Neuronal stem cell (in vitro differentiated cells): ENCODE measurements around the gene APOLD1.

Source experiments
- DNase-seq: peaks from one replicate; pipeline ENCODE4 v3.0.0-alpha.2; 2013; ENCODE audit warnings: low spot score
- H2AFZ ChIP-seq: one replicate; pipeline ENCODE4 v1.6.1; 2013; ENCODE audit warnings: mild to moderate bottlenecking, low read length, inconsistent platforms
- H2AK5ac ChIP-seq: 2 replicates; pipeline ENCODE4 v1.6.1; 2013; ENCODE audit warnings: low read depth, mild to moderate bottlenecking, inconsistent platforms, low read length, moderate library complexity, mixed read lengths
- H2BK120ac ChIP-seq: 2 replicates; pipeline ENCODE4 v1.6.1; 2013; ENCODE audit warnings: low read depth, mild to moderate bottlenecking, inconsistent platforms, low read length, moderate library complexity, mixed read lengths
- H2BK12ac ChIP-seq: one replicate; pipeline ENCODE4 v1.6.1; 2013; ENCODE audit warnings: low read length, inconsistent platforms
- H2BK15ac ChIP-seq: 2 replicates; pipeline ENCODE4 v1.6.1; 2013; ENCODE audit warnings: mild to moderate bottlenecking, low read length, inconsistent platforms, mixed read lengths
- H2BK5ac ChIP-seq: one replicate; pipeline ENCODE4 v1.6.1; 2013; ENCODE audit warnings: inconsistent platforms, mild to moderate bottlenecking, low read length, moderate library complexity
- H3K14ac ChIP-seq: one replicate; pipeline ENCODE4 v1.6.1; 2013; ENCODE audit warnings: low read length, inconsistent platforms
- H3K18ac ChIP-seq: 2 replicates; pipeline ENCODE4 v1.6.1; 2013; ENCODE audit warnings: low read length, inconsistent platforms
- H3K23ac ChIP-seq: 2 replicates; pipeline ENCODE4 v1.6.1; 2013; ENCODE audit warnings: low read depth, mild to moderate bottlenecking, mixed read lengths, low read length, inconsistent platforms; ENCODE audit not compliant: poor library complexity
- H3K27ac ChIP-seq: replicated peaks from 3 replicates; pipeline ENCODE4 v1.5.1; 2013; ENCODE audit warnings: low read length, inconsistent platforms
- H3K27me3 ChIP-seq, 3 experiments: 2 replicates each; pipeline ENCODE4 v1.6.1; 2013; ENCODE audit warnings: low read length in 3 of 3, mild to moderate bottlenecking in 2 of 3, inconsistent platforms in 1 of 3, low read depth in 1 of 3, mixed read lengths in 1 of 3, moderate library complexity in 1 of 3; ENCODE audit not compliant: control insufficient read depth in 3 of 3, insufficient read depth in 3 of 3
- H3K36me3 ChIP-seq, 2 donors: replicated peaks in 1 of 2; 2 replicates each; pipeline ENCODE4 v1.6.1; 2013; ENCODE audit warnings: low read length in 2 of 2; ENCODE audit not compliant: control insufficient read depth in 2 of 2, insufficient read depth in 2 of 2
- H3K4ac ChIP-seq: 2 replicates; pipeline ENCODE4 v1.6.1; 2013; ENCODE audit warnings: inconsistent platforms, mild to moderate bottlenecking, low read length, moderate library complexity
- H3K4me1 ChIP-seq, 2 donors: 1 replicate in 1 of 2; 2 replicates in 1 of 2; pipeline ENCODE4 v1.6.1; 2013; ENCODE audit warnings: low read length in 2 of 2, low read depth in 1 of 2; ENCODE audit not compliant: control insufficient read depth in 2 of 2, insufficient read depth in 1 of 2
- H3K4me2 ChIP-seq: one replicate; pipeline ENCODE4 v1.6.1; 2013; ENCODE audit warnings: mild to moderate bottlenecking, low read length, inconsistent platforms; ENCODE audit not compliant: insufficient read depth, poor library complexity, severe bottlenecking
- H3K4me3 ChIP-seq, 2 donors: 2 replicates each; pipeline ENCODE4 v1.5.1; 2013; ENCODE audit warnings: low read length in 2 of 2, mild to moderate bottlenecking in 2 of 2, inconsistent platforms in 1 of 2, moderate library complexity in 1 of 2
- H3K79me1 ChIP-seq: one replicate; pipeline ENCODE4 v1.6.1; 2013; ENCODE audit warnings: low read depth, mild to moderate bottlenecking, inconsistent platforms, low read length, moderate library complexity
- H3K9ac ChIP-seq: one replicate; pipeline ENCODE4 v1.6.1; 2013; ENCODE audit warnings: mild to moderate bottlenecking, low read depth, low read length, inconsistent platforms; ENCODE audit not compliant: poor library complexity
- H3K9me3 ChIP-seq, 2 donors: replicated peaks in 1 of 2; 2 replicates each; pipeline versions ENCODE3 to v1.6.1; 2013; ENCODE audit warnings: low read length in 2 of 2, mild to moderate bottlenecking in 2 of 2, inconsistent platforms in 1 of 2, low read depth in 1 of 2, mixed read lengths in 1 of 2, moderate library complexity in 1 of 2; ENCODE audit not compliant: control insufficient read depth in 2 of 2, insufficient read depth in 1 of 2
- H4K8ac ChIP-seq: one replicate; pipeline ENCODE4 v1.6.1; 2013; ENCODE audit warnings: low read depth, mild to moderate bottlenecking, inconsistent platforms, low read length, moderate library complexity
- H4K91ac ChIP-seq: one replicate; pipeline ENCODE4 v1.6.1; 2013; ENCODE audit warnings: low read length, low read depth, mild to moderate bottlenecking, inconsistent platforms; ENCODE audit not compliant: poor library complexity
- WGBS, 2 donors: extraction: QIAGEN DNeasy Blood & Tissue Kit; methylation state at CpG; one replicate each; pipeline ENCODE4 v1.1.7; 2013; ENCODE audit warnings: missing lambda C conversion rate in 2 of 2, mixed read lengths in 1 of 2; ENCODE audit not compliant: insufficient read length in 2 of 2, insufficient replicate concordance in 1 of 2; ENCODE audit errors: extremely low coverage in 2 of 2; 5-methylcytosine and 5-hydroxymethylcytosine counted together

APOLD1 gene

GRCh38 chr12:12803186-12803585, 17.7 kb downstream of the APOLD1 start:
- no peak overlapping the region for H3K4me2 ChIP-seq
- no peak for DNase-seq
- H3K79me1 ChIP-seq, result no peaks in the 10 kb centered on the region
- no peak overlapping the region for H3K4ac ChIP-seq
- H3K23ac ChIP-seq, result no peak overlapping the region
- H2BK120ac ChIP-seq, result no peak overlapping the region
- H2AFZ ChIP-seq, result no peak overlapping the region
- H3K27ac ChIP-seq, result no peak overlapping the region
- H3K14ac ChIP-seq, result no peak overlapping the region
- H3K9me3 ChIP-seq, result peaks cover 0 to 3% of the 10 kb centered on the region in 2 donors
- no peak overlapping the region for H4K91ac ChIP-seq
- H2AK5ac ChIP-seq, result no peak overlapping the region
- H3K27me3 ChIP-seq, result peaks cover 0 to 2% (median 0%) of the 10 kb centered on the region in 3 experiments
- no peak overlapping the region for H4K8ac ChIP-seq
- H2BK15ac ChIP-seq, result no peak overlapping the region
- no CpG with 5 or more reads among the region's 2 CpGs for WGBS, 2 donors
- no peak overlapping the region for H3K4me3 ChIP-seq
- no peak overlapping the region for H2BK12ac ChIP-seq
- H3K18ac ChIP-seq, result no peak overlapping the region
- no peaks in the 10 kb centered on the region for H3K36me3 ChIP-seq
- peaks cover 0 to 5% of the 10 kb centered on the region in 2 donors for H3K4me1 ChIP-seq
- H3K9ac ChIP-seq, result no peak overlapping the region
- H2BK5ac ChIP-seq, result no peak overlapping the region

GRCh38 chr12:12804011-12804410, 18.6 kb downstream of the APOLD1 start:
- Histone ChIP-seq H3K4me3 (no peak overlapping the region), H3K36me3 (no peaks in the 10 kb centered on the region), H3K79me1 (no peaks in the 10 kb centered on the region), H3K27ac (no peak overlapping the region), H3K4ac (no peak overlapping the region), H3K9me3 (no peaks in the 10 kb centered on the region), H3K27me3 (peaks cover 0 to 2% (median 0%) of the 10 kb centered on the region in 3 experiments), H2BK120ac (no peak overlapping the region), H3K23ac (no peak overlapping the region), H2BK15ac (no peak overlapping the region), H2AK5ac (no peak overlapping the region), H4K8ac (no peak overlapping the region), H3K14ac (no peak overlapping the region), H3K4me1 (peaks cover 0 to 10% of the 10 kb centered on the region in 2 donors), H2AFZ (no peak overlapping the region), H2BK5ac (no peak overlapping the region), H3K9ac (no peak overlapping the region), H3K4me2 (no peak overlapping the region), H3K18ac (no peak overlapping the region), H2BK12ac (no peak overlapping the region), H4K91ac (no peak overlapping the region)
- no CpG with 5 or more reads among the region's 6 CpGs for WGBS, 2 donors
- no peak for DNase-seq

- Histone ChIP-seq H3K14ac (no peak overlapping the region), H3K4me1 (peaks cover 0 to 10% of the 10 kb centered on the region in 2 donors), H2BK5ac (no peak overlapping the region), H3K4me3 (no peak overlapping the region), H3K27me3 (peaks cover 0 to 2% (median 0%) of the 10 kb centered on the region in 3 experiments), H4K8ac (no peak overlapping the region), H3K18ac (no peak overlapping the region), H3K9me3 (no peaks in the 10 kb centered on the region), H2AK5ac (no peak overlapping the region), H3K36me3 (no peaks in the 10 kb centered on the region), H3K23ac (no peak overlapping the region), H3K4me2 (no peak overlapping the region), H2AFZ (no peak overlapping the region), H2BK120ac (no peak overlapping the region), H2BK15ac (no peak overlapping the region), H3K4ac (no peak overlapping the region), H4K91ac (no peak overlapping the region), H3K27ac (no peak overlapping the region), H3K79me1 (no peaks in the 10 kb centered on the region), H2BK12ac (no peak overlapping the region), H3K9ac (no peak overlapping the region)
- DNase-seq, result no peak
- no CpG with 5 or more reads among the region's 6 CpGs for WGBS, 2 donors
Observed at GRCh38 chr12:12804432-12804886, 19.0 kb downstream of the APOLD1 start.

GRCh38 chr12:12806784-12807516, 21.5 kb downstream of the APOLD1 start:
- H2BK5ac ChIP-seq, result no peak overlapping the region
- no peak overlapping the region for H3K18ac ChIP-seq

More at GRCh38 chr12:12806784-12807516, 21.5 kb downstream of the APOLD1 start:
- Histone ChIP-seq H3K4ac (no peak overlapping the region), H3K4me1 (peaks cover 0 to 10% of the 10 kb centered on the region in 2 donors), H3K23ac (no peak overlapping the region), H2BK120ac (no peak overlapping the region), H3K4me2 (no peak overlapping the region), H2AK5ac (no peak overlapping the region), H3K9ac (no peak overlapping the region), H3K4me3 (no peak overlapping the region), H3K14ac (no peak overlapping the region), H3K27ac (no peak overlapping the region), H3K27me3 (peaks cover 0 to 2% (median 0%) of the 10 kb centered on the region in 3 experiments), H3K79me1 (no peaks in the 10 kb centered on the region), H3K36me3 (no peaks in the 10 kb centered on the region), H2BK12ac (no peak overlapping the region), H2BK15ac (no peak overlapping the region), H2AFZ (no peak overlapping the region), H4K8ac (no peak overlapping the region), H4K91ac (no peak overlapping the region), H3K9me3 (no peaks in the 10 kb centered on the region)
- no CpG with 5 or more reads among the region's 8 CpGs for WGBS, 2 donors
- DNase-seq, result no peak
